Uterus (tissue), 4 donors: ENCODE results near the gene SLC39A13. TPM values are rescaled to one million over a fixed set of nuclear protein-coding genes. Genes with fewer than 3 reads are reported as not detected.

ENCODE experiments used
- DNase-seq, 2 donors: peaks; one replicate each; pipeline ENCODE4 v3.0.0-alpha.2; 2019 to 2020
- H3K27ac ChIP-seq, 2 donors: fragments of 200-600 bp; sonication (generic); 1 replicate in 1 of 2; 2 replicates in 1 of 2; pipeline ENCODE4 v1.5.1; 2016 to 2018
- H3K27me3 ChIP-seq, 2 donors: fragments of 200-600 bp; sonication (generic); one replicate each; pipeline ENCODE4 v1.5.1; 2018 to 2019; ENCODE audit warnings: control low read depth in 1 of 2
- H3K36me3 ChIP-seq, 2 donors: fragments of 200-600 bp; sonication (generic); one replicate each; pipeline ENCODE4 v1.5.1; 2019; ENCODE audit warnings: control low read depth in 1 of 2
- H3K4me1 ChIP-seq, 2 donors: fragments of 200-600 bp; sonication (generic); one replicate each; pipeline ENCODE4 v1.5.1; 2018 to 2019; ENCODE audit warnings: control low read depth in 1 of 2
- H3K4me3 ChIP-seq, 2 donors: fragments of 200-600 bp; sonication (generic); 1 replicate in 1 of 2; 2 replicates in 1 of 2; pipeline ENCODE4 v1.5.1; 2018 to 2019; ENCODE audit warnings: mild to moderate bottlenecking in 1 of 2
- H3K9me3 ChIP-seq, 2 donors: fragments of 200-600 bp; sonication (generic); one replicate each; pipeline ENCODE4 v1.5.1; 2019; ENCODE audit warnings: control low read depth in 1 of 2
- CTCF ChIP-seq, 4 experiments: fragments of 200-600 bp in 2 of 4; fragments of 450-650 bp in 2 of 4; sonication (generic) in 2 of 4; IDR thresholded peaks; one replicate each; pipeline ENCODE4 v1.5.1; 2016 to 2019; ENCODE audit warnings: antibody characterized with exemption in 4 of 4, mild to moderate bottlenecking in 2 of 4, moderate library complexity in 1 of 4
- POLR2A ChIP-seq, 2 donors: fragments of 450-650 bp; IDR thresholded peaks; one replicate each; pipeline ENCODE4 v1.6.1; 2016; ENCODE audit warnings: antibody characterized with exemption in 2 of 2, mild to moderate bottlenecking in 1 of 2, moderate library complexity in 1 of 2
- intact Hi-C: fragments of 100-400 bp; cut with DNase I; formaldehyde crosslinking; loops from one replicate; pipeline ENCODE4 v1.15.1; 2023; ENCODE audit warnings: low total_unique reads
- total RNA-seq, 4 donors: library from RNA; depleted of rRNA in 3 of 4; stranded (reverse); fragments of >200 nt in 3 of 4; gene quantifications; one replicate each; pipeline versions ENCODE4 v1.1.0 to v1.2.4, GENCODE V29; 2014 to 2023
- donor health status: DM: yes; HTN: yes; CAD: no.

Gene SLC39A13
- total RNA-seq, 4 donors from 2014 or later = 30.9 to 79.2 (median 64.2) TPM

GRCh38 chr11:47433157-47433556, 24.8 kb downstream of the SLC39A13 start:
- intact Hi-C loops = no loop called here
- Histone ChIP-seq H3K27ac (no peak overlapping the region), H3K4me1 (no peaks in the 10 kb centered on the region), H3K36me3 (no peaks in the 10 kb centered on the region), H3K27me3 (no peaks in the 10 kb centered on the region), H3K4me3 (no peak overlapping the region), H3K9me3 (no peaks in the 10 kb centered on the region)
- TF ChIP-seq POLR2A (IDR thresholded peaks at IDR 0.05) = no peak
- TF ChIP-seq CTCF (IDR thresholded peaks at IDR 0.05) = no peak
- DNase-seq = no peak

GRCh38 chr11:47434011-47434786, 25.8 kb downstream of the SLC39A13 start:
- intact Hi-C loops = no loop called here
- Histone ChIP-seq H3K4me3 (no peak overlapping the region), H3K4me1 (no peaks in the 10 kb centered on the region), H3K27me3 (no peaks in the 10 kb centered on the region), H3K36me3 (no peaks in the 10 kb centered on the region), H3K9me3 (no peaks in the 10 kb centered on the region), H3K27ac (no peak overlapping the region)
- DNase-seq = peak in 1 of 2 donors; percentile 39
- TF ChIP-seq POLR2A (IDR thresholded peaks at IDR 0.05) (no peak), CTCF (IDR thresholded peaks at IDR 0.05) (no peak)

GRCh38 chr11:47435687-47436086, 27.3 kb downstream of the SLC39A13 start:
- intact Hi-C loops = no loop called here
- H3K27ac ChIP-seq = no peak overlapping the region

GRCh38 chr11:47436726-47437125, 28.3 kb downstream of the SLC39A13 start:
- intact Hi-C loops = no loop called here
- Histone ChIP-seq H3K27me3 (no peaks in the 10 kb centered on the region), H3K36me3 (no peaks in the 10 kb centered on the region), H3K9me3 (no peaks in the 10 kb centered on the region), H3K27ac (no peak overlapping the region), H3K4me1 (no peaks in the 10 kb centered on the region), H3K4me3 (no peak overlapping the region)
- no peak for TF ChIP-seq POLR2A (IDR thresholded peaks at IDR 0.05)
- no peak for TF ChIP-seq CTCF (IDR thresholded peaks at IDR 0.05)
- no peak for DNase-seq

More at GRCh38 chr11:47435687-47436086, 27.3 kb downstream of the SLC39A13 start:
- no peaks in the 10 kb centered on the region for H3K36me3 ChIP-seq
- H3K27me3 ChIP-seq = no peaks in the 10 kb centered on the region
- H3K4me1 ChIP-seq = no peaks in the 10 kb centered on the region
- no peak overlapping the region for H3K4me3 ChIP-seq
- TF ChIP-seq POLR2A (IDR thresholded peaks at IDR 0.05) (no peak), CTCF (IDR thresholded peaks at IDR 0.05) (no peak)
- no peaks in the 10 kb centered on the region for H3K9me3 ChIP-seq
- no peak for DNase-seq

- DNase-seq = no peak
- Histone ChIP-seq H3K4me1 (no peaks in the 10 kb centered on the region), H3K4me3 (no peak overlapping the region), H3K36me3 (no peaks in the 10 kb centered on the region), H3K9me3 (no peaks in the 10 kb centered on the region), H3K27ac (no peak overlapping the region), H3K27me3 (no peaks in the 10 kb centered on the region)
- intact Hi-C loops = no loop called here
- TF ChIP-seq CTCF (IDR thresholded peaks at IDR 0.05) = no peak
- no peak for TF ChIP-seq POLR2A (IDR thresholded peaks at IDR 0.05)
These were observed 28.9 kb downstream of the SLC39A13 start for GRCh38 chr11:47437218-47437745.
